B cell (primary cell): ENCODE results near the gene EDAR. TPM values are rescaled to one million over a fixed set of nuclear protein-coding genes. Genes with fewer than 3 reads are reported as not detected.

ENCODE experiments used
- ATAC-seq: fragments of 200-7000 bp; cut with Tn5 transposase; one replicate; pipeline ENCODE4 v1.10.0; 2021; ENCODE audit warnings: low read depth, mild to moderate bottlenecking, moderate number of reproducible peaks, moderate library complexity
- CTCF ChIA-PET: fragments of 350-600 bp; sonication (Branson Sonifier 250); formaldehyde crosslinking; loops from one replicate; lab custom pipeline; 2021; ENCODE audit warnings: antibody characterized with exemption, inconsistent platforms; lab: Charles Lee
- POLR2A ChIA-PET: fragments of 350-600 bp; sonication (Branson Sonifier 250); formaldehyde crosslinking; loops from one replicate; lab custom pipeline; 2021; ENCODE audit warnings: antibody characterized with exemption; lab: Charles Lee
- DNase-seq: peaks from one replicate; pipeline ENCODE4 v3.0.0; 2013
- H2AFZ ChIP-seq: 2 replicates; pipeline ENCODE4 v1.6.1; 2012; ENCODE audit warnings: mild to moderate bottlenecking, low read depth, low read length; ENCODE audit not compliant: insufficient read depth, poor library complexity, severe bottlenecking
- H3K27ac ChIP-seq, 2 donors: 1 replicate in 1 of 2; 2 replicates in 1 of 2; pipeline ENCODE4 v1.5.1; 2012 to 2013; ENCODE audit warnings: low read length in 2 of 2, mild to moderate bottlenecking in 2 of 2, moderate library complexity in 1 of 2
- H3K27me3 ChIP-seq, 4 experiments: fragments of 200-600 bp in 1 of 4; sonication (generic) in 1 of 4; replicated peaks in 1 of 4; 1 replicate in 2 of 4; 2 replicates in 2 of 4; pipeline versions ENCODE4 v1.6.1 to v1.7.0; 2013 to 2016; ENCODE audit warnings: low read length in 3 of 4, mild to moderate bottlenecking in 2 of 4, mixed read lengths in 1 of 4, moderate library complexity in 1 of 4; ENCODE audit not compliant: insufficient read depth in 4 of 4, control insufficient read depth in 3 of 4; ENCODE audit errors: control extremely low read depth in 1 of 4
- H3K36me3 ChIP-seq, 2 experiments: replicated peaks in 1 of 2; 1 replicate in 1 of 2; 2 replicates in 1 of 2; pipeline versions ENCODE4 v1.6.1 to v1.7.1; 2013; ENCODE audit warnings: low read length in 1 of 2; ENCODE audit not compliant: insufficient read depth in 2 of 2, control insufficient read depth in 1 of 2; ENCODE audit errors: control extremely low read depth in 1 of 2, extremely low read depth in 1 of 2
- H3K4me1 ChIP-seq, 2 donors: fragments of 200-600 bp in 1 of 2; sonication (generic) in 1 of 2; 1 replicate in 1 of 2; 2 replicates in 1 of 2; pipeline versions ENCODE4 v1.5.1 to v1.6.1; 2013 to 2017; ENCODE audit warnings: low read length in 2 of 2; ENCODE audit not compliant: control insufficient read depth in 2 of 2, insufficient read depth in 2 of 2
- H3K4me2 ChIP-seq: replicated peaks from 2 replicates; pipeline ENCODE3; 2012; ENCODE audit warnings: mild to moderate bottlenecking, low read depth, low read length; ENCODE audit not compliant: poor library complexity, severe bottlenecking
- H3K4me3 ChIP-seq, 5 experiments: fragments of 200-600 bp in 1 of 5; sonication (generic) in 1 of 5; 1 replicate in 3 of 5; 2 replicates in 2 of 5; pipeline versions ENCODE4 v1.5.1 to v1.7.0; 2011 to 2016; ENCODE audit warnings: low read length in 4 of 5, mild to moderate bottlenecking in 4 of 5, low read depth in 2 of 5, control low read depth in 1 of 5, moderate library complexity in 1 of 5; ENCODE audit not compliant: insufficient read depth in 1 of 5; ENCODE audit errors: control extremely low read depth in 1 of 5, extremely low read depth in 1 of 5
- H3K79me2 ChIP-seq: fragments of 200-600 bp; sonication (generic); one replicate; pipeline ENCODE4 v1.6.0; 2016; ENCODE audit warnings: low read length; ENCODE audit not compliant: control insufficient read depth, insufficient read depth
- H3K9ac ChIP-seq: fragments of 200-600 bp; sonication (generic); 2 replicates; pipeline ENCODE4 v1.6.1; 2017; ENCODE audit warnings: mild to moderate bottlenecking, low read length, moderate library complexity
- H3K9me3 ChIP-seq, 3 donors: one replicate each; pipeline versions ENCODE4 v1.6.1 to v1.7.1; 2013; ENCODE audit warnings: low read length in 2 of 3; ENCODE audit not compliant: control insufficient read depth in 2 of 3, insufficient read depth in 1 of 3; ENCODE audit errors: control extremely low read depth in 1 of 3
- H4K20me1 ChIP-seq: 2 replicates; pipeline ENCODE4 v1.6.0; 2012; ENCODE audit warnings: mild to moderate bottlenecking, low read length; ENCODE audit not compliant: insufficient read depth, control insufficient read depth, poor library complexity, severe bottlenecking
- H3K27ac Mint-ChIP-seq: one replicate; pipeline ENCODE4 v1.8.0; 2021; ENCODE audit warnings: mixed read lengths
- H3K27me3 Mint-ChIP-seq: one replicate; pipeline ENCODE4 v1.8.0; 2021; ENCODE audit warnings: mixed read lengths
- H3K4me1 Mint-ChIP-seq: one replicate; pipeline ENCODE4 v1.8.0; 2021; ENCODE audit warnings: mixed read lengths
- H3K4me3 Mint-ChIP-seq: one replicate; pipeline ENCODE4 v1.8.0; 2021; ENCODE audit warnings: mixed read lengths
- H3K9me3 Mint-ChIP-seq: one replicate; pipeline ENCODE4 v1.8.0; 2022; ENCODE audit warnings: mixed read lengths; ENCODE audit not compliant: insufficient read depth
- EZH2 ChIP-seq: IDR thresholded peaks from 2 replicates; pipeline ENCODE4 v1.6.1; 2012; ENCODE audit warnings: borderline replicate concordance, low read depth, mild to moderate bottlenecking, moderate library complexity, low read length; ENCODE audit not compliant: insufficient read depth, poor library complexity, severe bottlenecking
- WGBS: methylation state at CpG from one replicate; pipeline ENCODE4 v1.1.5; 2013; ENCODE audit warnings: missing lambda C conversion rate; ENCODE audit not compliant: insufficient coverage; 5-methylcytosine and 5-hydroxymethylcytosine counted together
- intact Hi-C: fragments of 100-400 bp; cut with micrococcal nuclease; formaldehyde crosslinking; loops from one replicate; pipeline ENCODE4 v1.10.0; 2022
- polyA plus RNA-seq: library from polyadenylated mRNA; depleted of rRNA; stranded (reverse); fragments of >200 nt; gene quantifications from 2 replicates; pipeline ENCODE4 v1.2.3, GENCODE V29; 2012
- total RNA-seq, 2 donors: library from RNA; stranded (reverse); fragments of 120-200 nt in 1 of 2; gene quantifications; 1 replicate in 1 of 2; 2 replicates in 1 of 2; pipeline versions ENCODE4 v1.2.3 to v1.2.4, GENCODE V29; 2013 to 2022
- TF ChIP-seq, protein P1 (sequence below): fragments of 200-600 bp; IDR thresholded peaks from one replicate; pipeline ENCODE4 v1.8.0; 2022; ENCODE audit warnings: antibody characterized with exemption, mild to moderate bottlenecking

Gene EDAR
- total and polyA plus RNA-seq, 2 donors (not counting 1 experiment from before 2014, with no cell fraction given), result 0.03 TPM; not detected in 1

- H3K4me1 Mint-ChIP-seq, result no peaks in the 10 kb centered on the region
- ChIA-PET CTCF (no interaction called here), POLR2A (no interaction called here)
Observed at GRCh38 chr2:108972663-108973062, 16.4 kb downstream of the EDAR start.

GRCh38 chr2:108971661-108972566 lies 17.1 kb downstream of the EDAR start:
- Histone ChIP-seq H3K79me2 (no peaks in the 10 kb centered on the region), H3K9ac (no peak overlapping the region), H3K4me1 (no peaks in the 10 kb centered on the region), H3K27me3 (no peaks in the 10 kb centered on the region), H3K36me3 (no peaks in the 10 kb centered on the region), H2AFZ (no peak overlapping the region), H3K9me3 (peaks cover 0 to 4% (median 0%) of the 10 kb centered on the region in 3 donors), H3K4me2 (no peak overlapping the region), H3K27ac (no peak overlapping the region), H3K4me3 (no peak overlapping the region), H4K20me1 (no peaks in the 10 kb centered on the region)
- ATAC-seq (no peak), DNase-seq (no peak)
- H3K9me3 Mint-ChIP-seq, result no peaks in the 10 kb centered on the region
- no peak for TF ChIP-seq EZH2
- TF ChIP-seq, protein P1, sequence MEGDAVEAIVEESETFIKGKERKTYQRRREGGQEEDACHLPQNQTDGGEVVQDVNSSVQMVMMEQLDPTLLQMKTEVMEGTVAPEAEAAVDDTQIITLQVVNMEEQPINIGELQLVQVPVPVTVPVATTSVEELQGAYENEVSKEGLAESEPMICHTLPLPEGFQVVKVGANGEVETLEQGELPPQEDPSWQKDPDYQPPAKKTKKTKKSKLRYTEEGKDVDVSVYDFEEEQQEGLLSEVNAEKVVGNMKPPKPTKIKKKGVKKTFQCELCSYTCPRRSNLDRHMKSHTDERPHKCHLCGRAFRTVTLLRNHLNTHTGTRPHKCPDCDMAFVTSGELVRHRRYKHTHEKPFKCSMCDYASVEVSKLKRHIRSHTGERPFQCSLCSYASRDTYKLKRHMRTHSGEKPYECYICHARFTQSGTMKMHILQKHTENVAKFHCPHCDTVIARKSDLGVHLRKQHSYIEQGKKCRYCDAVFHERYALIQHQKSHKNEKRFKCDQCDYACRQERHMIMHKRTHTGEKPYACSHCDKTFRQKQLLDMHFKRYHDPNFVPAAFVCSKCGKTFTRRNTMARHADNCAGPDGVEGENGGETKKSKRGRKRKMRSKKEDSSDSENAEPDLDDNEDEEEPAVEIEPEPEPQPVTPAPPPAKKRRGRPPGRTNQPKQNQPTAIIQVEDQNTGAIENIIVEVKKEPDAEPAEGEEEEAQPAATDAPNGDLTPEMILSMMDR, result no peak
- ChIA-PET CTCF (interaction anchor here (1.1 kb wide), 1 partner anchor 22 kb away, joined by 3 read pairs; no protein-coding TSS in a partner anchor), POLR2A (no interaction called here)
- intact Hi-C loops, result no loop called here
- H3K27ac Mint-ChIP-seq, result no peak overlapping the region
- WGBS, result 88% methylated on average over 22 of the region's 22 CpGs
- H3K4me3 Mint-ChIP-seq, result no peak overlapping the region
- H3K4me1 Mint-ChIP-seq, result no peaks in the 10 kb centered on the region
- peaks cover 7% of the 10 kb centered on the region for H3K27me3 Mint-ChIP-seq

More at GRCh38 chr2:108972663-108973062, 16.4 kb downstream of the EDAR start:
- Histone ChIP-seq H3K9ac (no peak overlapping the region), H3K27ac (no peak overlapping the region), H3K4me1 (no peaks in the 10 kb centered on the region), H2AFZ (no peak overlapping the region), H4K20me1 (no peaks in the 10 kb centered on the region), H3K36me3 (no peaks in the 10 kb centered on the region), H3K4me2 (no peak overlapping the region), H3K9me3 (peaks cover 0 to 4% (median 0%) of the 10 kb centered on the region in 3 donors), H3K4me3 (no peak overlapping the region), H3K27me3 (no peaks in the 10 kb centered on the region), H3K79me2 (no peaks in the 10 kb centered on the region)
- TF ChIP-seq, protein P1, result no peak
- no peak for TF ChIP-seq EZH2
- 96% methylated on average over 3 of the region's 6 CpGs for WGBS
- ATAC-seq (no peak), DNase-seq (no peak)
- intact Hi-C loops, result no loop called here
- Mint-ChIP-seq H3K27me3 (peaks cover 6% of the 10 kb centered on the region), H3K27ac (no peak overlapping the region), H3K9me3 (no peaks in the 10 kb centered on the region), H3K4me3 (no peak overlapping the region)
